ENCODE results near the gene ANO6. TPM values are rescaled to one million over a fixed set of nuclear protein-coding genes. Genes with fewer than 3 reads are reported as not detected.

ANO6 gene
- polyA plus RNA-seq, 2 donors = 2.6 to 6.9 TPM

GRCh38 chr12:45432710-45433109, 216.8 kb downstream of the ANO6 start:
- 95 to 99% methylated on average over 5 of the region's 5 CpGs for WGBS, 2 donors
- no peak overlapping the region for H3K27ac ChIP-seq (ENCODE audit: low read depth in 2 of 2, low read length in 1 of 2)
- peaks cover 0 to 8% of the 10 kb centered on the region in 2 donors for H3K36me3 ChIP-seq (ENCODE audit: control insufficient read depth in 2 of 2, insufficient read depth in 2 of 2, low read length in 1 of 2)
- H3K9me3 ChIP-seq (ENCODE audit: control insufficient read depth in 2 of 2, insufficient read depth in 1 of 2, low read depth in 1 of 2, low read length in 1 of 2) = no peaks in the 10 kb centered on the region
- H3K4me3 ChIP-seq (ENCODE audit: low read depth in 1 of 2, low read length in 2 of 2) = no peak overlapping the region
- H3K4me1 ChIP-seq (ENCODE audit: control insufficient read depth in 2 of 2, insufficient read depth in 2 of 2, low read length in 1 of 2) = no peaks in the 10 kb centered on the region
- H3K27me3 ChIP-seq (ENCODE audit: control insufficient read depth in 1 of 2, insufficient read depth in 2 of 2, low read length in 2 of 2) = no peaks in the 10 kb centered on the region

DNA sequence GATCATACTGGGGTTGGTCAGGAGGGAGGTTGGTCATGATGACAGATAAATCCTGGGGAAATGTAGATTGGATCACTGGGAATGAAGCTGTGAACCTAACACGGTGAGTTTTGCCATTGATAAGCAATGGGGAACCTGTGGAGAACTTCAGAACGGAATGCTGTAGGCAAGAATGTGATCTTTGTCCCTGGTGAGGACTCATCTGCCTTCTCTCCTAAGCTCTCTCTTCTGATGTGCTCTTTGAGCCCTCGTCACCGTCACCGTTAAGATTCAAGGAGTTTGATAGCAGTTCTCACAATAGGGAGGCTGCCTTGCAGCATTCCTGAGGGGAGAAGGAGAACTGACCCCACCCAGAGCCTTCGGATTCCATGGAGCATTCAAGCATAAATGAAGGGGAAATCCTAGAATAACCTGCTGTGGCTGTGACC, 217.6 kb downstream of the ANO6 start:
- 71 to 74% methylated on average over 6 of the region's 6 CpGs for WGBS, 2 donors
- no peak overlapping the region for H3K4me3 ChIP-seq (ENCODE audit: low read depth in 1 of 2, low read length in 2 of 2)
- no peaks in the 10 kb centered on the region for H3K9me3 ChIP-seq (ENCODE audit: control insufficient read depth in 2 of 2, insufficient read depth in 1 of 2, low read depth in 1 of 2, low read length in 1 of 2)

DNA sequence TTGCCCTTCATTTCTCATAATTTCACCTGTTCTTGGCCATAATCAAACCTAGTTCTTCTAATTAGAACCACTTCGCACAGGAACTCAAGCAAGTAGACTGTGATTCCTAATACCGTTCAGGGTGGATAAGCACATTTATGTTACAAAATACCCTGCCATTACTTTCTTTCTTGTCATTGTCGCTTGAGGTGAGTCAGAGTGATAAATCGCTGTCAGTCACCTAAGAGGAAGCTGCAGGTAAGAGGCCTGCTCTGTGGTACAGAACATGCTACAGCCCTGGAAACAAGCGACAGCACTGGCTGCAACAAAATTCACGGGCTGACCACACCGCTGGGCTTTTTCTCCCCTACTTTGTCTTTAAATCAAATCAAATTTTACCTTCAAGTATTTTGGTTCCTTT, 218.2 kb downstream of the ANO6 start:
- Histone ChIP-seq H3K9me3 (ENCODE audit: control insufficient read depth in 2 of 2, insufficient read depth in 1 of 2, low read depth in 1 of 2, low read length in 1 of 2) (no peaks in the 10 kb centered on the region), H3K4me1 (ENCODE audit: control insufficient read depth in 2 of 2, insufficient read depth in 2 of 2, low read length in 1 of 2) (no peaks in the 10 kb centered on the region), H3K27me3 (ENCODE audit: control insufficient read depth in 1 of 2, insufficient read depth in 2 of 2, low read length in 2 of 2) (no peaks in the 10 kb centered on the region), H3K36me3 (ENCODE audit: control insufficient read depth in 2 of 2, insufficient read depth in 2 of 2, low read length in 1 of 2) (peaks cover 0 to 8% of the 10 kb centered on the region in 2 donors), H3K4me3 (ENCODE audit: low read depth in 1 of 2, low read length in 2 of 2) (no peak overlapping the region), H3K27ac (ENCODE audit: low read depth in 2 of 2, low read length in 1 of 2) (no peak overlapping the region)
- WGBS, 2 donors = 81 to 92% methylated on average over 7 of the region's 7 CpGs

More for the DNA sequence above, 217.6 kb downstream of the ANO6 start:
- Histone ChIP-seq H3K27ac (ENCODE audit: low read depth in 2 of 2, low read length in 1 of 2) (no peak overlapping the region), H3K36me3 (ENCODE audit: control insufficient read depth in 2 of 2, insufficient read depth in 2 of 2, low read length in 1 of 2) (peaks cover 0 to 8% of the 10 kb centered on the region in 2 donors), H3K4me1 (ENCODE audit: control insufficient read depth in 2 of 2, insufficient read depth in 2 of 2, low read length in 1 of 2) (no peaks in the 10 kb centered on the region), H3K27me3 (ENCODE audit: control insufficient read depth in 1 of 2, insufficient read depth in 2 of 2, low read length in 2 of 2) (no peaks in the 10 kb centered on the region)

- H3K27me3 ChIP-seq (ENCODE audit: control insufficient read depth in 1 of 2, insufficient read depth in 2 of 2, low read length in 2 of 2) = no peaks in the 10 kb centered on the region
- H3K36me3 ChIP-seq (ENCODE audit: control insufficient read depth in 2 of 2, insufficient read depth in 2 of 2, low read length in 1 of 2) = no peaks in the 10 kb centered on the region
- H3K4me3 ChIP-seq (ENCODE audit: low read depth in 1 of 2, low read length in 2 of 2) = no peak overlapping the region
- no peak overlapping the region for H3K27ac ChIP-seq (ENCODE audit: low read depth in 2 of 2, low read length in 1 of 2)
- H3K9me3 ChIP-seq (ENCODE audit: control insufficient read depth in 2 of 2, insufficient read depth in 1 of 2, low read depth in 1 of 2, low read length in 1 of 2) = no peaks in the 10 kb centered on the region
- WGBS, 2 donors = 64 to 75% methylated on average over 3 of the region's 3 CpGs
- no peaks in the 10 kb centered on the region for H3K4me1 ChIP-seq (ENCODE audit: control insufficient read depth in 2 of 2, insufficient read depth in 2 of 2, low read length in 1 of 2)
These were observed 220.2 kb downstream of the ANO6 start for GRCh38 chr12:45435945-45436710.

- Histone ChIP-seq H3K4me1 (ENCODE audit: control insufficient read depth in 2 of 2, insufficient read depth in 2 of 2, low read length in 1 of 2) (no peaks in the 10 kb centered on the region), H3K27me3 (ENCODE audit: control insufficient read depth in 1 of 2, insufficient read depth in 2 of 2, low read length in 2 of 2) (no peaks in the 10 kb centered on the region), H3K9me3 (ENCODE audit: control insufficient read depth in 2 of 2, insufficient read depth in 1 of 2, low read depth in 1 of 2, low read length in 1 of 2) (no peaks in the 10 kb centered on the region), H3K27ac (ENCODE audit: low read depth in 2 of 2, low read length in 1 of 2) (no peak overlapping the region), H3K4me3 (ENCODE audit: low read depth in 1 of 2, low read length in 2 of 2) (no peak overlapping the region), H3K36me3 (ENCODE audit: control insufficient read depth in 2 of 2, insufficient read depth in 2 of 2, low read length in 1 of 2) (no peaks in the 10 kb centered on the region)
- WGBS, 2 donors = 91 to 95% methylated on average over 4 of the region's 4 CpGs
These were observed 223.1 kb downstream of the ANO6 start for GRCh38 chr12:45439039-45439438.

GRCh38 chr12:45446013-45446412, 230.1 kb downstream of the ANO6 start:
- H3K27me3 ChIP-seq (ENCODE audit: control insufficient read depth in 1 of 2, insufficient read depth in 2 of 2, low read length in 2 of 2) = peaks cover 0 to 2% of the 10 kb centered on the region in 2 donors
- 75 to 94% methylated on average over 1 of the region's 1 CpG for WGBS, 2 donors

DNA sequence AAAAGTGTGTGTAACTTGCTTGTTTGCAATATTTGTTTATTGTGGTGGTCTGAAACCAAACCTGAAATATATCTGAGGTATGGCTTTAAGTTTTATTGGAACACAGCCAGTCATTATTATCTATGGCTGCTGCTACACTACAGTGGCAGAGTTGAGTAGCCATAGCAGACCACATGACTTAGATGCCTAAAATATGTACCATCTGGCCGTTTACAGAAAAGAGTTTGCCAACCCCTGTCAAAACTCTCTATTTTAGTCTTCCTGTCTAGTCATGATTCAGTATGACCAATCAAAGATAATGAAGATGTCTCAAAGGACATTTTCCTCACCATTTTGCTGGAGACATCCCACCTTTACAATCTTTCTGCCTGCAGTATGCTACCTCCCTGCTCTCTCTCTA, 242.3 kb downstream of the ANO6 start:
- Histone ChIP-seq H3K4me3 (ENCODE audit: low read depth in 1 of 2, low read length in 2 of 2) (no peak overlapping the region), H3K27me3 (ENCODE audit: control insufficient read depth in 1 of 2, insufficient read depth in 2 of 2, low read length in 2 of 2) (peaks cover 0 to 2% of the 10 kb centered on the region in 2 donors), H3K9me3 (ENCODE audit: control insufficient read depth in 2 of 2, insufficient read depth in 1 of 2, low read depth in 1 of 2, low read length in 1 of 2) (no peaks in the 10 kb centered on the region), H3K4me1 (ENCODE audit: control insufficient read depth in 2 of 2, insufficient read depth in 2 of 2, low read length in 1 of 2) (no peaks in the 10 kb centered on the region), H3K36me3 (ENCODE audit: control insufficient read depth in 2 of 2, insufficient read depth in 2 of 2, low read length in 1 of 2) (no peaks in the 10 kb centered on the region), H3K27ac (ENCODE audit: low read depth in 2 of 2, low read length in 1 of 2) (no peak overlapping the region)
- 40 to 48% methylated on average over 1 of the region's 1 CpG for WGBS, 2 donors

More at GRCh38 chr12:45446013-45446412, 230.1 kb downstream of the ANO6 start:
- no peak overlapping the region for H3K4me3 ChIP-seq (ENCODE audit: low read depth in 1 of 2, low read length in 2 of 2)
- peaks cover 0 to 2% of the 10 kb centered on the region in 2 donors for H3K9me3 ChIP-seq (ENCODE audit: control insufficient read depth in 2 of 2, insufficient read depth in 1 of 2, low read depth in 1 of 2, low read length in 1 of 2)
- no peak overlapping the region for H3K27ac ChIP-seq (ENCODE audit: low read depth in 2 of 2, low read length in 1 of 2)
- H3K36me3 ChIP-seq (ENCODE audit: control insufficient read depth in 2 of 2, insufficient read depth in 2 of 2, low read length in 1 of 2) = no peaks in the 10 kb centered on the region
- no peaks in the 10 kb centered on the region for H3K4me1 ChIP-seq (ENCODE audit: control insufficient read depth in 2 of 2, insufficient read depth in 2 of 2, low read length in 1 of 2)

DNA sequence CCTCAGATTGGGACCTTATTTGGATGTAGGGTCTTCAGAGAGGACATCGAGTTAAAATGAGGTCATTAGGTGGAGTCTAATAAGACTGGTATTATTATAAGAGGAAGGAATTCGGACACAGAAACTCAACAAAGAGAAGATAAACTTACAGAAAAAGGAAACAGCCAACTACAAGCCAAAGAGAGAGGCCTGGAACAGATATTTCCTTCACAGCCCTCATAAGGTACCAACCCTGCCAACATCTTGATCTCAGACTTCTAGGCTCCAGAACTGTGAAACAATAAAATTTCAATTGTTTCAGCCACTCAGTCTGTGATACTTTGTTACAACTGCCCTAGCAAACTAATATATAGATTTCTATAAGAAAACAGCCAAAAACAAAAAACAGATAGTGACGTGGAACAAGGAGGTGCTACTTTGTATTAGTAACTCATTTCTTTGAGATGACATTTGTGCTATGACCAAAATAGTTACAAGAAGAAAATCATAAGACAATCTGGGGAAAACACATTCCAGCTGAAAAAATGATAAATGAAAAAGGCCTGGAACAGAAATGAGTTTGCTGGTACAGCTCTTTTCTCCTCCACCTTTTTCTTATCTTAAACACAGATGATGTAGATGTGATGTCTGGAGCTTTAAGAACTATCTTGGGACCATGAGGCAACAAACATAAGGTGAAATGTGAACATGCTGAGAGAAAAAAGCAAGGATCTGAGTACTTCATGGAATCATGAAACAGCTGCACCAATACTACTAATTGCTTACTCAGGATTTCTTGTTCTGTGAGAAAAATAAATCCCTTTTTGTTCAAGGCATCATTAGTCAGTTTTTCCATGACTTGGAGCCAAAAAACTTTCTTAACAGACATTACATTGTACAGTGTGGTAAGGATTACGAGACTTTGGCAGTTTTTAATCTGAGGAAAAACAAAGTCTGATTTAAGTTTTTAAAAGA, 243.2 kb downstream of the ANO6 start:
- H3K36me3 ChIP-seq (ENCODE audit: control insufficient read depth in 2 of 2, insufficient read depth in 2 of 2, low read length in 1 of 2) = no peaks in the 10 kb centered on the region
- no peaks in the 10 kb centered on the region for H3K4me1 ChIP-seq (ENCODE audit: control insufficient read depth in 2 of 2, insufficient read depth in 2 of 2, low read length in 1 of 2)
- H3K9me3 ChIP-seq (ENCODE audit: control insufficient read depth in 2 of 2, insufficient read depth in 1 of 2, low read depth in 1 of 2, low read length in 1 of 2) = no peaks in the 10 kb centered on the region
- 68% methylated on average over 4 of the region's 4 CpGs for WGBS, 2 donors
- H3K4me3 ChIP-seq (ENCODE audit: low read depth in 1 of 2, low read length in 2 of 2) = no peak overlapping the region
- H3K27ac ChIP-seq (ENCODE audit: low read depth in 2 of 2, low read length in 1 of 2) = no peak overlapping the region
- peaks cover 0 to 2% of the 10 kb centered on the region in 2 donors for H3K27me3 ChIP-seq (ENCODE audit: control insufficient read depth in 1 of 2, insufficient read depth in 2 of 2, low read length in 2 of 2)

- Histone ChIP-seq H3K27ac (ENCODE audit: low read depth in 2 of 2, low read length in 1 of 2) (no peak overlapping the region), H3K27me3 (ENCODE audit: control insufficient read depth in 1 of 2, insufficient read depth in 2 of 2, low read length in 2 of 2) (peaks cover 0 to 2% of the 10 kb centered on the region in 2 donors), H3K4me1 (ENCODE audit: control insufficient read depth in 2 of 2, insufficient read depth in 2 of 2, low read length in 1 of 2) (no peaks in the 10 kb centered on the region), H3K4me3 (ENCODE audit: low read depth in 1 of 2, low read length in 2 of 2) (no peak overlapping the region), H3K36me3 (ENCODE audit: control insufficient read depth in 2 of 2, insufficient read depth in 2 of 2, low read length in 1 of 2) (no peaks in the 10 kb centered on the region), H3K9me3 (ENCODE audit: control insufficient read depth in 2 of 2, insufficient read depth in 1 of 2, low read depth in 1 of 2, low read length in 1 of 2) (no peaks in the 10 kb centered on the region)
- 85 to 86% methylated on average over 4 of the region's 4 CpGs for WGBS, 2 donors
These were observed 246.6 kb downstream of the ANO6 start for GRCh38 chr12:45462506-45462905.

Data from esophagus (tissue), 2 donors.